ENCODE measurements around the gene IL22.
A peak's percentile ranks its signal among the peaks of the same experiment; 100 is the strongest.

IL22 gene

DNA sequence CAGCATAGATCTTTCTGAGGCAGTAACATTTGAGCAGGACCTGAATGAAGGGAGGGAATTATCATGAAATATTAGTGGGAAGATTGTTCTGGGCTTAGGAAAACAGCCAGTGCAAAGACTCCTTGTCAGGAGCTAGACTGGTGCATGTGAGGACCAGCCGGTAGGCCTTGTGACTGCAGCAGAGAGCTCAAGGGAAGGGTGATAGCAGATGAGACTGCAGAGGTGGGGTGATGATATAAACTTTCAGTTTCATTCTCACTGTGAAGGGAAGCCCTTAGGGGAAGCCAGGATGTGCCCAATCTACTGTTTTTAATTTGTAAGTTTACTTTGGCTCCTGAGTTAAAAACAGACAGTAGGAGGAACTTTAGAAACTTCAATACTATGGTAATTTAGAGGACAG lies 12.4 kb downstream of the IL22 start:
- no peak overlapping the region for H2AFZ ChIP-seq (ENCODE audit: insufficient read depth, low read length, poor library complexity)
- no peak overlapping the region for H3K9ac ChIP-seq (ENCODE audit: low read length)
- H3K4ac ChIP-seq (ENCODE audit: low read depth, low read length): no peak overlapping the region
- H3K27ac ChIP-seq (ENCODE audit: low read depth, low read length): no peak overlapping the region
- no peaks in the 10 kb centered on the region for H3K9me3 ChIP-seq (ENCODE audit: insufficient read depth, low read depth, low read length)
- H2BK120ac ChIP-seq (ENCODE audit: insufficient read depth, low read length, poor library complexity): no peak overlapping the region
- no CpG with 5 or more reads among the region's 1 CpG for WGBS (ENCODE audit: extremely low coverage, insufficient coverage, insufficient read length)
- no peak overlapping the region for H3K14ac ChIP-seq (ENCODE audit: low read length)
- H4K8ac ChIP-seq (ENCODE audit: low read depth, low read length): no peak overlapping the region
- no peak overlapping the region for H2AK5ac ChIP-seq (ENCODE audit: low read length)
- H3K23ac ChIP-seq (ENCODE audit: low read length): no peak overlapping the region
- no peak overlapping the region for H4K91ac ChIP-seq (ENCODE audit: low read depth, low read length)
- H3K4me2 ChIP-seq (ENCODE audit: low read length): no peak overlapping the region
- H4K12ac ChIP-seq (ENCODE audit: low read depth, low read length): no peak overlapping the region
- H3K79me2 ChIP-seq (ENCODE audit: control insufficient read depth, insufficient read depth, low read length, poor library complexity): no peaks in the 10 kb centered on the region
- no peaks in the 10 kb centered on the region for H3K36me3 ChIP-seq (ENCODE audit: control insufficient read depth in 1 of 2, insufficient read depth in 2 of 2, low read length in 2 of 2)
- DNase-seq: no peak
- no peaks in the 10 kb centered on the region for H3K79me1 ChIP-seq (ENCODE audit: low read length)
- no peak overlapping the region for H2BK12ac ChIP-seq (ENCODE audit: low read length)
- H3K4me1 ChIP-seq (ENCODE audit: control insufficient read depth in 1 of 2, insufficient read depth in 2 of 2, low read length in 2 of 2): peaks cover 2 to 6% of the 10 kb centered on the region in 2 experiments
- no peak overlapping the region for H2BK5ac ChIP-seq (ENCODE audit: low read depth, low read length, poor library complexity)
- no peak overlapping the region for H3K4me3 ChIP-seq (ENCODE audit: low read depth, low read length)
- no peak overlapping the region for H3K18ac ChIP-seq (ENCODE audit: low read length)
- no peaks in the 10 kb centered on the region for H3K27me3 ChIP-seq (ENCODE audit: insufficient read depth, low read length)

DNA sequence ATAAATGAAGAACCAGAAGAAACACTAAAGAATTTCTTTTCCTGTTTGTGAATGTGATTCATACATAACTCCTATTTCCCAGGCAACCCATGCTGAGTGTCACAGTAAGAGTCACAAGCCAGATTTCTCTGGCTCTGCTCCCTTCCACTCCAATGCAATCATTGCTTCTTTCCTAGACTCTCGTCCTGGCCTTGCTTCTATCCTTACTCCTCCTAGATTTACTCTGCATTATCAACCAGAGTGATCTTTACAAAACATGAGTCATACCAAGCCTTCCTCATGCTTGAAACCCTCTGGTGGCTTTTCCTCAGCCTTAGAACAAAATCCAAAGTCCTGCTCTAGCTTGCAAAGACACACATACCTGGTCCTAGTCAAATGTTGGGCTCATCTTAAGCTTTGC lies 13.3 kb downstream of the IL22 start:
- Histone ChIP-seq H2AK5ac (ENCODE audit: low read length) (no peak overlapping the region), H3K27ac (ENCODE audit: low read depth, low read length) (no peak overlapping the region), H3K14ac (ENCODE audit: low read length) (no peak overlapping the region), H2BK120ac (ENCODE audit: insufficient read depth, low read length, poor library complexity) (no peak overlapping the region), H3K36me3 (ENCODE audit: control insufficient read depth in 1 of 2, insufficient read depth in 2 of 2, low read length in 2 of 2) (no peaks in the 10 kb centered on the region), H2AFZ (ENCODE audit: insufficient read depth, low read length, poor library complexity) (no peak overlapping the region), H2BK12ac (ENCODE audit: low read length) (no peak overlapping the region), H3K79me1 (ENCODE audit: low read length) (no peaks in the 10 kb centered on the region), H3K23ac (ENCODE audit: low read length) (no peak overlapping the region), H3K9ac (ENCODE audit: low read length) (no peak overlapping the region), H3K79me2 (ENCODE audit: control insufficient read depth, insufficient read depth, low read length, poor library complexity) (no peaks in the 10 kb centered on the region), H4K8ac (ENCODE audit: low read depth, low read length) (no peak overlapping the region), H4K12ac (ENCODE audit: low read depth, low read length) (no peak overlapping the region), H3K4me2 (ENCODE audit: low read length) (no peak overlapping the region), H3K4me3 (ENCODE audit: low read depth, low read length) (no peak overlapping the region), H4K91ac (ENCODE audit: low read depth, low read length) (no peak overlapping the region), H3K4ac (ENCODE audit: low read depth, low read length) (no peak overlapping the region), H2BK5ac (ENCODE audit: low read depth, low read length, poor library complexity) (no peak overlapping the region), H3K4me1 (ENCODE audit: control insufficient read depth in 1 of 2, insufficient read depth in 2 of 2, low read length in 2 of 2) (peaks cover 2 to 3% of the 10 kb centered on the region in 2 experiments), H3K18ac (ENCODE audit: low read length) (no peak overlapping the region), H3K27me3 (ENCODE audit: insufficient read depth, low read length) (no peaks in the 10 kb centered on the region), H3K9me3 (ENCODE audit: insufficient read depth, low read depth, low read length) (no peaks in the 10 kb centered on the region)
- WGBS (ENCODE audit: extremely low coverage, insufficient coverage, insufficient read length): no CpG with 5 or more reads among the region's 1 CpG
- peak in 1 of 2 donors; percentile 50 for DNase-seq

DNA sequence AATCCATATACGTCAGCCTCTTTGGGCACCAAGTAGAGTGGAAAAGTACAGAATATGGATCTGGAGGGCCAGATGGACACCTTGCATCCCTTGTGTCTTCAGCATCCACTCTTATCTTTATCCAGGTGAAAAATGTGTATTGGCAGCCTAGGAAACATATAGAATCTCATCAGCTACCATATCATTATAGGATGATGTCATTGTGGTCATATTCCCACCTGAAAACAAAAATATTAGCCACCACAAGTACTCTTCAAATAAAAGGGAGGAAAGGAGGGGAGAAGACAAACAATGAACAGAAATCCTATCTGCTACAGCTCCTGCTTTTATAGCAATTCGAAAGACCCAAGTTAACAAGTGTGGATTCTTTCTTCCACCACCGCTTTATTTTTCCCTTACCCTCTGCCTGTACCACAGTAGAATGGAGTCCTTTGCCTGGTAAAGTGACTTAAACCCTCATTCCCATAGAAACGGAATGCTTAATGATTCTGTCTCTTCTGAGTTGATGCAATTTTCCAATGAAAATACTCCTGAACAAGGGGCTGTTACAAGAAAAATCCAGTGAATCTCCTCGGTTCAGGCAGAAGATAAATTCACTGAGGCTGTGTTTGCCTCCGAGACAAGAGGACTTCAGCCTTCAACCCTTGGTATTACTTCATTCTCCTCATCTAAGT lies 14.0 kb downstream of the IL22 start:
- Histone ChIP-seq H2AK5ac (ENCODE audit: low read length) (no peak overlapping the region), H4K8ac (ENCODE audit: low read depth, low read length) (no peak overlapping the region), H3K4me1 (ENCODE audit: control insufficient read depth in 1 of 2, insufficient read depth in 2 of 2, low read length in 2 of 2) (peaks cover 2 to 3% of the 10 kb centered on the region in 2 experiments), H4K91ac (ENCODE audit: low read depth, low read length) (no peak overlapping the region), H2BK5ac (ENCODE audit: low read depth, low read length, poor library complexity) (no peak overlapping the region), H3K9ac (ENCODE audit: low read length) (no peak overlapping the region), H3K79me2 (ENCODE audit: control insufficient read depth, insufficient read depth, low read length, poor library complexity) (no peaks in the 10 kb centered on the region), H2AFZ (ENCODE audit: insufficient read depth, low read length, poor library complexity) (no peak overlapping the region), H3K18ac (ENCODE audit: low read length) (no peak overlapping the region), H3K4ac (ENCODE audit: low read depth, low read length) (no peak overlapping the region), H2BK12ac (ENCODE audit: low read length) (no peak overlapping the region), H3K14ac (ENCODE audit: low read length) (no peak overlapping the region), H3K27ac (ENCODE audit: low read depth, low read length) (no peak overlapping the region), H2BK120ac (ENCODE audit: insufficient read depth, low read length, poor library complexity) (no peak overlapping the region), H3K4me3 (ENCODE audit: low read depth, low read length) (no peak overlapping the region), H4K12ac (ENCODE audit: low read depth, low read length) (no peak overlapping the region), H3K79me1 (ENCODE audit: low read length) (no peaks in the 10 kb centered on the region), H3K36me3 (ENCODE audit: control insufficient read depth in 1 of 2, insufficient read depth in 2 of 2, low read length in 2 of 2) (no peaks in the 10 kb centered on the region), H3K23ac (ENCODE audit: low read length) (no peak overlapping the region), H3K4me2 (ENCODE audit: low read length) (no peak overlapping the region), H3K27me3 (ENCODE audit: insufficient read depth, low read length) (no peaks in the 10 kb centered on the region), H3K9me3 (ENCODE audit: insufficient read depth, low read depth, low read length) (no peaks in the 10 kb centered on the region)
- no CpG with 5 or more reads among the region's 6 CpGs for WGBS (ENCODE audit: extremely low coverage, insufficient coverage, insufficient read length)
- DNase-seq: no peak

DNA sequence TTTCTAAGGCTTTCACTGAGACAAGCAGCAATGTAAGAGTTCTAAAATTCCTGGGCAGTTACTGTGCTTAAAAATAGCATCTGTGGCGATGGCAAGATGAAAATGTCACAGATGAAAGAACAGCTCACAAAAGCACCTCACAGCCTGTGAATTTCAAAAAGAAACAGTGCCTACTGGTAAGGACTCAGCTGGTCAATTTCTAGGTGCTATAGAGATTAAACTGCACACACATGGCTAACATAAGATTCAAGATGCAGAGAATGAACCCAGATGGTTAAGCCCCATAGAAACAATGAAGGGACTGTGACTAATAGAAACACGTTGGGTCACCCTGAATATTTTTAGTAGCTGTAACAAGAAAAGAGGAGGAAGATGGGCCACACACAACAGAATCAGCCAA lies 15.8 kb downstream of the IL22 start:
- no peak overlapping the region for H2AK5ac ChIP-seq (ENCODE audit: low read length)
- no peaks in the 10 kb centered on the region for H3K27me3 ChIP-seq (ENCODE audit: insufficient read depth, low read length)
- no peak overlapping the region for H4K8ac ChIP-seq (ENCODE audit: low read depth, low read length)
- no peak overlapping the region for H2AFZ ChIP-seq (ENCODE audit: insufficient read depth, low read length, poor library complexity)
- no peak overlapping the region for H3K18ac ChIP-seq (ENCODE audit: low read length)
- no peak overlapping the region for H3K14ac ChIP-seq (ENCODE audit: low read length)
- H4K12ac ChIP-seq (ENCODE audit: low read depth, low read length): no peak overlapping the region
- H3K36me3 ChIP-seq (ENCODE audit: control insufficient read depth in 1 of 2, insufficient read depth in 2 of 2, low read length in 2 of 2): no peaks in the 10 kb centered on the region
- DNase-seq: no peak
- H4K91ac ChIP-seq (ENCODE audit: low read depth, low read length): no peak overlapping the region
- H3K23ac ChIP-seq (ENCODE audit: low read length): no peak overlapping the region
- H3K4me1 ChIP-seq (ENCODE audit: control insufficient read depth in 1 of 2, insufficient read depth in 2 of 2, low read length in 2 of 2): peaks cover 2 to 3% of the 10 kb centered on the region in 2 experiments
- H2BK120ac ChIP-seq (ENCODE audit: insufficient read depth, low read length, poor library complexity): no peak overlapping the region
- H3K79me1 ChIP-seq (ENCODE audit: low read length): no peaks in the 10 kb centered on the region
- H2BK5ac ChIP-seq (ENCODE audit: low read depth, low read length, poor library complexity): no peak overlapping the region
- H3K4ac ChIP-seq (ENCODE audit: low read depth, low read length): no peak overlapping the region
- no peak overlapping the region for H3K9ac ChIP-seq (ENCODE audit: low read length)
- H3K4me2 ChIP-seq (ENCODE audit: low read length): no peak overlapping the region
- no peaks in the 10 kb centered on the region for H3K79me2 ChIP-seq (ENCODE audit: control insufficient read depth, insufficient read depth, low read length, poor library complexity)
- no peak overlapping the region for H3K27ac ChIP-seq (ENCODE audit: low read depth, low read length)
- no peak overlapping the region for H2BK12ac ChIP-seq (ENCODE audit: low read length)
- H3K4me3 ChIP-seq (ENCODE audit: low read depth, low read length): no peak overlapping the region
- H3K9me3 ChIP-seq (ENCODE audit: insufficient read depth, low read depth, low read length): no peaks in the 10 kb centered on the region
- no CpG with 5 or more reads among the region's 2 CpGs for WGBS (ENCODE audit: extremely low coverage, insufficient coverage, insufficient read length)
